NCI-H2227 (cell line): ENCODE results near the gene LRRC8B.
"Not testable (repeated sequence)": the region's sequence is repeated elsewhere in the genome, so short reads cannot be mapped to it uniquely, and the experiment has no call there.

Source experiments
- DNase-seq: peaks from one replicate; lab custom pipeline; 2025; ENCODE audit not compliant: unreplicated experiment; lab: John Stamatoyannopoulos, UW

LRRC8B gene

GRCh38 chr1:89629600-89629999, 105.0 kb downstream of the LRRC8B start:
- DNase-seq: not testable (repeated sequence)

- no peak for DNase-seq
These were observed 105.4 kb downstream of the LRRC8B start for GRCh38 chr1:89630048-89630447.

- DNase-seq: peak; percentile 50
These were observed 107.4 kb downstream of the LRRC8B start for GRCh38 chr1:89631816-89632656.

GRCh38 chr1:89632657-89633247, 108.1 kb downstream of the LRRC8B start, which contains the start of gene LRRC8C:
Gene LRRC8C (plus strand): TSS chr1:89633120. CDS start chr1:89686474, 53,354 bp downstream.
- DNase-seq: peak; percentile 93

DNA sequence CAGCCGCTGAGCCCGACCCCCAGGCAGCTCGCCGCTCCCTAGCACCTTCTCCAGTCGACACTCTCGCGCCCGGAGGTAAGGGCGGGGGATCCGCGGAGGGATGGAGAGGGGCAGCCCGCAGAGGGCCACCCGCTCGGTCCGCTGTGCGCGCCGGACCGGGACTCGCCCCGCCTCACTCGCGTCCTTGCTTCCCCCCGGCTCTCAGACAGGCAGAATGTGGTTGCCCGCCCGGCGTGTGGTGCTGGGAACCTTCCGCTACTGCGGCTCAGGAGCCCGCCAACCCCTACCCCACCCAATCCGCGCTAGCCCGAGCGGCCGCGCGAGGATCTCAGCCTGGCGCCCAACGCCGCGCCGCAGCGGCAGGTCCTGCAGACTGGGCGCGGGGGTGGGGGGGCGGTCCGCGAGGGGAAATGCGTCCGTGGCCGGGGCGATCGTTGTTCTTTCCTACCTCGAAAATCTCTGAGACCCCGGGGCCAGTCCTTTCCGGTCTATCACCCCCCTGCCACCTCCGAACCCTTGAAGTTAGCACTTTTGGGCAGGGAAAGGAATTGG, 108.7 kb downstream of the LRRC8B start:
- DNase-seq: peak; percentile 85

DNA sequence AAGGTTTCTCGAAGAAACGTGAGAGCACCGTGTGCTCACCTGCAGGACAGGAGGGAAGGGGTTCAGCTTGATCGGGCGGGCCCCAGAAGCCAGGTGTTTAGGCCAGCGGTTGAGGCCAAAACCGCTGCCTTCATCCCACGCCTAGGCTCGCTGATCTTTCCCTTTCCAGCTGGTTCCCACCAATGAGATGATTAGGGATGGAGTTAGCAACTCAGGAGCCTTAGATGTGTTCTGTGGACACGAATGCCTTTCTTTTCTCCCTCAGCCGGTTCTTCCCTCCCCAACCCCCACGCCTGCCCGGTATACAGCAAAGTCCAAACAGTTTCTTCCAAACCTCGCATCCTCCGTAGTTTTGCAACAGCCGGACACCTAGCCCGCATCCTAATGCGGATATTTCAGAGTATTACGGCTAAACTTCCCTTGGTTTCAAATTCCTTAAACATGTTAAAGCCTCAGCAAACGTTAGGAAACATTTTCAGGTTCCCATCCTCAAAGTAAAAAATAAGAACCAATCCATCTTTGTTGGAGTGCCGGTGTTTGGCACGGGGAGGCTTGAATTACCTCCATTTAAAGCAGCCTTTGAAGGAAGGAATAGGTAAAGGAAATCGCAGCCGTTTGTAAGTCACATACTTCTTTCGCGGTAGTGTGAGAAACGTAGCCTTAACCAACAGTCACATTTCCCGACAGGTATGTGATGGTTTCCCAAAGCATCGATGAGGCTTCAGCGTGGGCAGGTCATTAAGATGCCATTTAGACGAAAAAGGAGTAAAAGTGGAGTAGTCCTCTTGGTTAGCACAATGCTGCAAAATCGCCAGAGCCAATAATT, 109.4 kb downstream of the LRRC8B start:
- peak; percentile 39 for DNase-seq

GRCh38 chr1:89635825-89636815, 111.5 kb downstream of the LRRC8B start:
- DNase-seq: no peak

DNA sequence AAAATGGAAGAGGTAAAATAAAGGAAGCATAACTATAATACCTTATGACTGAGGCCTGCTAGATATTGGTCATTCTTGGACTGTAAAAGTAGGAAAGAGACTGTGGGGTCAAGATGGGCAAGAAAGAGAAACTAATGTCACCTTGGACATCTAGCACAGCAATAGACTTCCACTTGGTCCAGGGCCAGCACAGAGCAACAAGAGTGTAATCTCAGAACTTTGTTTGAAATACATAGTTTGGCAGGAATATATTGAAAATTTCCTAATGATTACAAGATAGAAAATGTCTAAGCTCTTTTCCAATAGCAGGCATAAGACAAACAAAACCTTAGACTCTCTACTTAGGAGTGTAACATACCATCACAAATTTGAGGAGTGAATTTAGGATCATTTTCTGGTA, 112.9 kb downstream of the LRRC8B start:
- no peak for DNase-seq

DNA sequence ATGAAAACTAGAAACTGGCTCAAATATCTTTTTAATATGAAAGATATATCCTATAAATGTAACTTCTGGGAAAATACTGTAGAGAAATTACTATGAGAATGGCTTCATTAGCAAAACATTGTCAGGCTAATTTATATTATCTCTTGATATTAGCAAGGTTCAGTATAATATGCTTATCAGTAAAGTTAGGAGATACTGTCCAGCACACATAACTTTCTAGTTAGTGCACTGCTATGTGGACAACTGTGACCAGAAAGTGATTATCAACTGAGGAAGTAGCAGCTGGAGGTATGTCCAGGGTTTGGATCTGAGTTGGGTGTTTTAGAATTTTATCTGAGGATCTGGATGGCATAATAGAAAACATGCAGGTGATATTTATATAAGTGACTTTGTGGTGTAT, 115.8 kb downstream of the LRRC8B start:
- no peak for DNase-seq

DNA sequence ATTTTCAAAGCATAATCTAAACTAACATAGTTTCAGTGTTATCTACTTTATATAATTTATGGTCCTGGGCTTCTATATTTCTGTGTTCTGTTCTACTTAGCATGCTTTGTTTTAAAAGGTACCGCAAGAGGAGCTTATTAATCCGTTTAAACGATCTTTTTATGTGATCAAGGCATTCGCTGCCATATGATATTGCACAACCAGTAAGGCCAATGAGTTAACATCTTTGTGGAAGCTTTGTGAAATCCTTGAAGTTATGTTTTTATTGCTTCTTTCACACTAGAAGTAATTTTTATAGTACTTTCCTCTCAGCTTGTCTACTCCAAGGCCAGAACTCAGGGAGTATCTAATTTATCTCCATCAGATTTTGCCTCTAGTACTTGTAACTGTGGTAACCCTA, 117.2 kb downstream of the LRRC8B start:
- no peak for DNase-seq

DNA sequence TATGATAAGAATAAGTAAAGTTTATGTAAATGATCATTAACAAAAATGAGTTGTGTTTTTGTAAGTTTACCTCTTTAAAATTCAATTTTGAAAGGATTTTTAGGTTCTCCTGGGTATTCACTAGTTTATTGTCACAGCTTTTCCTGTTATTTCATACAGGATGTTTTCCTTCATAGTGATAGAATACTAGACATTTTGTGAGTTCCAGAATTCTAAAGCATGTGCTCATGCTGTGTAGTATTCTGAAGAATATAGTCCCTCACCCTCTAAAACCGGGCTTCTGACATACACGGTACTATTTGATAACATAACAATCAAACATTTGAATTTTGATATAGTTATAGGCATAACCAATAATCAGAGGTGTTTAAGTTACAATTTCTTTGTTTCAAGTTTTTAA, 118.9 kb downstream of the LRRC8B start:
- DNase-seq: no peak

DNA sequence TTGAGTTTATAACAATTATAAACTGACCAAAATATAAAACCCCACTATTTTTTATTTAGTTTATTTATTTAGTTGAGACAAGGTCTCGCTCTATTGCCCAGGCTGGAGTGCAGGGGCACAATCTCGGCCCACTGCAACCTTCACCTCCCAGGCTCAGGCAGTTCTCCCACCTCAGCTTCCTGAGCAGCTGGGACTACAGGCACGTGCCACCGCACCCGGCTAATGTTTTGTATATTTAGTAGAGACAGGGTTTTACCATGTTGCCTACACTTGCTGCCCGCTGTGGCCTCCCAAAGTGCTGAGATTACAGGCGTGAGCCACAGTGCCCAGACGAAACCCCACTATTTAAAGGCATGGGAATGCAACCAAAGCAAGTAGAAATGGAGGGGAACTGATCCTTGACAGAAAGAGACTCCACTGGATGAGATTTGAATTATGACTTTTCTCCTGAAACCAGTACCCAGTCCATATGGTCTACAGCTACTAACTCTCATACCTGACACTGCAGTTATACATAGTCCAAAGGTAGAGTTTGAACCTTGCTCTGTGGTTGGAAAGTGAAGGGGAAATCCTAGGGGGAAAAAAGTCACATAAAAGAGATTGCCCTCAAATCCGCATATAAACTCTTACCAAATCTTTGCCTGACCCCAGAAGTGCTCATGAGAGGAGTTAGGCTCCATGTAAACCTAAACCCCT, 119.6 kb downstream of the LRRC8B start:
- no peak for DNase-seq

DNA sequence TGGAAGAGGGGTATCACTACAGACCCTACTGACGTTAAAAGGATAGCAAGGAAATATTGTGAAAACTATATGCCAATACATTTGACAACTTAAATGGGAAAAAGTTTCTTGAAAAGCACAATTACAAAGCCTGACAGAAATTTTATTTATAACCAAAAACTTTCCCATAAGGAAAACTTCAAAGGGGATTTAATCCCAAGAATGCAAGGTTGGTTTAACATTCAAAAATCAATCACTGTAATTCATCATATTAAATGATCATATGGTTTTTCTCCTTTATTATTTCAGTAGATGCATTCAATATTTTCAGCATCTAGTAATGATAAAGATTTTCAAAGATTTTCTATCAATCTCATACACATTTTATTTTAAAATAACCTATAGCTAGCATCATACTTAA, 121.6 kb downstream of the LRRC8B start:
- no peak for DNase-seq
